ENCODE data around the gene CXCL8. TPM values are rescaled to one million over a fixed set of nuclear protein-coding genes. Genes with fewer than 3 reads are reported as not detected.

The CXCL8 gene
- total and polyA plus RNA-seq, 2 of the 8 experiments (the other 6 are each of a cell fraction or from before 2014, with no cell fraction given), result not detected

DNA sequence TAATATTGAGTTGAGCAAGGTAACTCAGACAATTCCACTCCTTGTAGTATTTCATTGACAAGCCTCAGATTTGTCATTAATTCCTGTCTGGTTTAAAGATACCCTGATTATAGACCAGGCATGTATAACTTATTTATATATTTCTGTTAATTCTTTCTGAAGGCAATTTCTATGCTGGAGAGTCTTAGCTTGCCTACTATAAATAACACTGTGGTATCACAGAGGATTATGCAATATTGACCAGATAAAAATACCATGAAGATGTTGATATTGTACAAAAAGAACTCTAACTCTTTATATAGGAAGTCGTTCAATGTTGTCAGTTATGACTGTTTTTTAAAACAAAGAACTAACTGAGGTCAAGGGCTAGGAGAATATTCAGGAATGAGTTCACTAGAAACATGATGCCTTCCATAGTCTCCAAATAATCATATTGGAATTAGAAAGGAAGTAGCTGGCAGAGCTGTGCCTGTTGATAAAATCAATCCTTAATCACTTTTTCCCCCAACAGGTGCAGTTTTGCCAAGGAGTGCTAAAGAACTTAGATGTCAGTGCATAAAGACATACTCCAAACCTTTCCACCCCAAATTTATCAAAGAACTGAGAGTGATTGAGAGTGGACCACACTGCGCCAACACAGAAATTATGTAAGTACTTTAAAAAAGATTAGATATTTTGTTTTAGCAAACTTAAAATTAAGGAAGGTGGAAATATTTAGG is 821 bp downstream of the CXCL8 start (continued):
- TF ChIP-seq BRCA1 (IDR thresholded peaks at IDR 0.05; ENCODE audit: low read depth, low read length) (no peak), CBX5 (IDR thresholded peaks at IDR 0.05; ENCODE audit: low read depth, low read length) (no peak), KDM1A (IDR thresholded peaks at IDR 0.05; ENCODE audit: borderline replicate concordance, low read length) (no peak), RAD21 (IDR thresholded peaks at IDR 0.05 in 1 of 2, conservative IDR thresholded peaks at IDR 0.05 in 1 of 2; ENCODE audit: low read depth in 2 of 2, low read length in 2 of 2) (no peak), TEAD4 (IDR thresholded peaks at IDR 0.05; ENCODE audit: low read depth, low read length) (no peak), KDM4A (IDR thresholded peaks at IDR 0.05; ENCODE audit: low read depth, low read length, severe bottlenecking) (no peak), POU5F1 (IDR thresholded peaks at IDR 0.05; ENCODE audit: low read depth, low read length) (no peak), SP1 (IDR thresholded peaks at IDR 0.05; ENCODE audit: low read depth, low read length) (no peak)

Measured in H1 (cell line).